MM.1S (cell line): ENCODE measurements around the gene PTPRE.

Source experiments
- CTCF ChIP-seq: fragments of 300-600 bp; sonication (generic); IDR thresholded peaks from 2 replicates; pipeline ENCODE4 v1.5.1; 2016; ENCODE audit warnings: antibody characterized with exemption, low read length, mixed read lengths
- EZH2 ChIP-seq: fragments of 300-600 bp; sonication (generic); optimal IDR thresholded peaks from 2 replicates; pipeline ENCODE3; 2017; ENCODE audit warnings: low read depth, mild to moderate bottlenecking, antibody characterized with exemption, low read length, mixed read lengths
- EZH2phosphoT487 ChIP-seq: fragments of 300-600 bp; sonication (generic); IDR thresholded peaks from 2 replicates; pipeline ENCODE4 v1.6.1; 2018; ENCODE audit warnings: antibody characterized with exemption, low read length

- TF ChIP-seq CTCF (no peak), EZH2 (no peak), EZH2phosphoT487 (no peak)
Observed at GRCh38 chr10:128101901-128102300, 195.0 kb downstream of the PTPRE start.
